Endothelial cell (in vitro differentiated cells): ENCODE data around the gene TRNP1. TPM values are rescaled to one million over a fixed set of nuclear protein-coding genes. Genes with fewer than 3 reads are reported as not detected.

ENCODE experiments used
- DNase-seq: peaks from one replicate; pipeline ENCODE4 v3.0.0; 2021; ENCODE audit warnings: low spot score
- H3K27ac Mint-ChIP-seq: one replicate; pipeline ENCODE4 v1.8.0; 2021; ENCODE audit warnings: mixed read lengths, inconsistent platforms; ENCODE audit not compliant: unreplicated experiment
- H3K27me3 Mint-ChIP-seq: one replicate; pipeline ENCODE4 v1.8.0; 2021; ENCODE audit warnings: mild to moderate bottlenecking, moderate library complexity, mixed read lengths, inconsistent platforms; ENCODE audit not compliant: unreplicated experiment
- H3K36me3 Mint-ChIP-seq: one replicate; pipeline ENCODE4 v1.8.0; 2021; ENCODE audit warnings: mild to moderate bottlenecking, low read depth, mixed read lengths, inconsistent platforms; ENCODE audit not compliant: unreplicated experiment
- H3K4me1 Mint-ChIP-seq: one replicate; pipeline ENCODE4 v1.8.0; 2021; ENCODE audit warnings: mild to moderate bottlenecking, mixed read lengths, inconsistent platforms; ENCODE audit not compliant: unreplicated experiment
- H3K4me3 Mint-ChIP-seq: one replicate; pipeline ENCODE4 v1.8.0; 2021; ENCODE audit warnings: mild to moderate bottlenecking, mixed read lengths, inconsistent platforms; ENCODE audit not compliant: unreplicated experiment
- H3K9me3 Mint-ChIP-seq: one replicate; pipeline ENCODE4 v1.8.0; 2021; ENCODE audit warnings: mixed read lengths, inconsistent platforms; ENCODE audit not compliant: unreplicated experiment
- total RNA-seq: library from RNA; stranded (reverse); fragmentation: NEBNext Ultra II Directional; extraction: Animal tissue kit (Norgen Biotek cat#: 25700); gene quantifications from one replicate; pipeline ENCODE4 v1.2.1, GENCODE V29; 2021; ENCODE audit not compliant: unreplicated experiment
- TF ChIP-seq, protein P1 (sequence below): fragments of 200-600 bp; sonication (generic); IDR thresholded peaks from one replicate; pipeline ENCODE4 v1.5.0; 2021; ENCODE audit warnings: antibody characterized with exemption; ENCODE audit not compliant: unreplicated experiment

TRNP1 gene
- total RNA-seq, 1 donor from 2014 or later = 4.2 TPM

DNA sequence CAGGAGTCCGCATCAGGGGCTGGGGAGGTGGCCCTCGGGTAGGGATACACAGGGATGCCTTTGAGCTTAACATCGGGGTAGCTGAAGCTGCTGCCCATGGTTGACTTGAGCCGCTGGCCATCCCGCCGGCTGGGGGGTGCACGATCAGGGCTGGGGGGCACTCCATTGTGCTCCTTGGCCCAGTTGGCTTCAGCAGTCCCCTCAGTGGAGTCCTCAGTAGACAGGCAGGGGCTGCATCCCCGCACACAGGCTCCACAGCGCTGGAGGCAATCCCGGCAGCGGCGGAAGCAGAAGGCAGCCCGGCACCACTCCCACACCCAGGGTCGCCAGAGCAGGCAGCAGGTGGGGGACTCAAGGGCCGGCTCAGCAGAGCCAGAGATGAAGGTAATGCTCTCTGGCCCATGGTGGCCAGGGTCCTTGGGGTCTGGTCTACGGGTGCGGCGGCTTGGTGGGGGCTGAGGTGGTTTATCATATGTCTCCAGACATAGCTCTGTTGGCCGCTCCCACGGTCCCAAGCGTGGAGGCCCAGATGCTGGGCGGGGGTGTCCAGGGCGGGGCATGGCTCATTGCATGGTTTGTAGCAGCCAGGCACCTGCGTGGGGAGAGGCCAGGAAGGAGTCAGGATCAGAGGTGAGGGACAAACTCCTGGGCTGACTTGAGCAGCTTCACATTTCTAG lies 41.5 kb upstream of the TRNP1 start:
- Mint-ChIP-seq H3K27me3 (peaks cover 8% of the 10 kb centered on the region), H3K27ac (no peak overlapping the region), H3K9me3 (no peaks in the 10 kb centered on the region), H3K4me3 (no peak overlapping the region), H3K36me3 (no peaks in the 10 kb centered on the region), H3K4me1 (no peaks in the 10 kb centered on the region)
- DNase-seq = no peak
- TF ChIP-seq, protein P1, sequence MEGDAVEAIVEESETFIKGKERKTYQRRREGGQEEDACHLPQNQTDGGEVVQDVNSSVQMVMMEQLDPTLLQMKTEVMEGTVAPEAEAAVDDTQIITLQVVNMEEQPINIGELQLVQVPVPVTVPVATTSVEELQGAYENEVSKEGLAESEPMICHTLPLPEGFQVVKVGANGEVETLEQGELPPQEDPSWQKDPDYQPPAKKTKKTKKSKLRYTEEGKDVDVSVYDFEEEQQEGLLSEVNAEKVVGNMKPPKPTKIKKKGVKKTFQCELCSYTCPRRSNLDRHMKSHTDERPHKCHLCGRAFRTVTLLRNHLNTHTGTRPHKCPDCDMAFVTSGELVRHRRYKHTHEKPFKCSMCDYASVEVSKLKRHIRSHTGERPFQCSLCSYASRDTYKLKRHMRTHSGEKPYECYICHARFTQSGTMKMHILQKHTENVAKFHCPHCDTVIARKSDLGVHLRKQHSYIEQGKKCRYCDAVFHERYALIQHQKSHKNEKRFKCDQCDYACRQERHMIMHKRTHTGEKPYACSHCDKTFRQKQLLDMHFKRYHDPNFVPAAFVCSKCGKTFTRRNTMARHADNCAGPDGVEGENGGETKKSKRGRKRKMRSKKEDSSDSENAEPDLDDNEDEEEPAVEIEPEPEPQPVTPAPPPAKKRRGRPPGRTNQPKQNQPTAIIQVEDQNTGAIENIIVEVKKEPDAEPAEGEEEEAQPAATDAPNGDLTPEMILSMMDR = no peak

DNA sequence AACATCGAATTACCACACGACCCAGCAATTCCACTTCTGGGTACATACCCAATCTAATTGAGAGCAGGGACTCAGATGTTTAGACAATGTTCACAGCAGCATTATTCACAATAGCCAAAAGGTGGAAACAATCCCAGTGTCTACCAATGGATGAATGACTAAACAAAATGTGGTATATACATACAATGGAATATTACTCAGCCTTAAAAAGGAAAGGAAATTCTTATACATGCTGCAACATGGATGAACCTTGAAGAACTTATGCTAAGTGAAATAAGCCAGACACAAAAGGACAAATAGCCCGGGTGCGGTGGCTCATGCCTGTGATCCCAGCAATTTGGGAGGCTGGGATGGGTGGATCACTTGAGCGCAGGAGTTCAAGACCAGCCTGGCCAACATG lies 40.1 kb upstream of the TRNP1 start:
- Mint-ChIP-seq H3K27me3 (peaks cover 8% of the 10 kb centered on the region), H3K9me3 (no peaks in the 10 kb centered on the region), H3K27ac (no peak overlapping the region), H3K4me3 (no peak overlapping the region), H3K4me1 (no peaks in the 10 kb centered on the region), H3K36me3 (no peaks in the 10 kb centered on the region)
- DNase-seq = no peak
- TF ChIP-seq, protein P1 = no peak

DNA sequence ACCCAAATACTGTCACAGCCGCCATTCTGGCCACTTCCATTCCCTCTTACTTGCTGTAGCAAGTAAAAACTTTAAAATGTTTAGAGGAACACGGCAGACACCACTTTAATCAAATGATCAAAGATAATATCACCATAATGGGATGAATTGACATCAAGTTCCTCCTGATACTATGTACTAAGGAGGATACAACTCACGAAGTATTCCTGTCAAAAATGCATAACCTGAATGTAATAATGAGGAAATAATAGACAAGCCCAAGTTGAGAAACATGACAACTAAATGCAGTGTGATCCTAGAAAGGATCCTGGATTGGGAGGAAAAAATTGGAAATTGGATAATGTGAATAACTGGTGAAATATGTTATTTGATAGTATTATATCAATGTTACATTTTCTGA lies 37.2 kb upstream of the TRNP1 start:
- Mint-ChIP-seq H3K9me3 (no peaks in the 10 kb centered on the region), H3K27ac (no peak overlapping the region), H3K36me3 (no peaks in the 10 kb centered on the region), H3K4me1 (peaks cover 6% of the 10 kb centered on the region), H3K4me3 (no peak overlapping the region), H3K27me3 (peaks cover 13% of the 10 kb centered on the region)
- DNase-seq = no peak
- TF ChIP-seq, protein P1 = no peak

DNA sequence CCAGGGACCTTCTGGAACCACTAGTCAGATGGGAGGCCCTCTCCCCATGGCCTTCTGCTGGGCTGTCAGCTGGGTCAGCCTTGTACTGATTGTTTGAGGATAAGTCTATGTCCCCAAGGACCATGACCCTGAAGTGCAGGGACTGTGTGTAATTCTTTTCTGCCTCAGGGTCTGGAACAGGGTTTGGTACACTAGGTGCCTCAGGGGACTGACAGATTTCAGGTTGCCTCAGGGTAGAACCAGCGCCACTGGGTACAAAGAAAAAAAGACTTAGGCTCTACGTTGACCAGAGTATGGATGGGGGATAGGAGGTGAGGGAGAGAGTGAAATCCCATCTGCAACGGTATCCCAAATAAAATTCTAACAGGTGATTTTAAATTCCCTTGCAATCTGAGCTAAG lies 36.2 kb upstream of the TRNP1 start:
- TF ChIP-seq, protein P1 = no peak
- DNase-seq = no peak
- Mint-ChIP-seq H3K27ac (no peak overlapping the region), H3K27me3 (peaks cover 10% of the 10 kb centered on the region), H3K4me3 (no peak overlapping the region), H3K9me3 (no peaks in the 10 kb centered on the region), H3K4me1 (peaks cover 10% of the 10 kb centered on the region), H3K36me3 (no peaks in the 10 kb centered on the region)

DNA sequence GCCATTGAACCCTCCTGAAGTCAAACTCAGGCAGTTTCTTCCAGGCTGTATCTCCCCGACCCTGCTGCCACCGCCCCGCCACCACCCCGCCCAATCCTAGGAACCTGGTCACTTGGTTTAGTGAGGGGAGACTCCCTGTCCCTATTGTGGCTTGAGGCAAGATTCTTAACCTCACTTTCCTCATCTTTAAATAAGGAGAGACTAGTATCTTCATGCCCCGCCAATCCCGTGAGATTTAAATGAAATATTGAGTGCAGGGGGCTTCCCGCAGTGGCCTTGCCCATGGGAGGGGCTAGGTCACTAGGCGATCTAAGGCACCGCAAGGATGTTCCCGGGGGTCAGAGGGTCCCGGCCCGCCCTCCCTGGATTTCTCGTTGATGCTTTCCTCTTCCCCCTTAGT lies 34.2 kb upstream of the TRNP1 start:
- no peak for DNase-seq
- no peaks in the 10 kb centered on the region for H3K9me3 Mint-ChIP-seq
- TF ChIP-seq, protein P1 = no peak
- H3K4me1 Mint-ChIP-seq = peaks cover 16% of the 10 kb centered on the region
- H3K27me3 Mint-ChIP-seq = peaks cover 8% of the 10 kb centered on the region
- H3K27ac Mint-ChIP-seq = no peak overlapping the region
- no peak overlapping the region for H3K4me3 Mint-ChIP-seq
- H3K36me3 Mint-ChIP-seq = no peaks in the 10 kb centered on the region
